Ascending aorta (tissue), 2 donors: ENCODE measurements around the gene LYL1. TPM values are rescaled to one million over a fixed set of nuclear protein-coding genes. Genes with fewer than 3 reads are reported as not detected.

Source experiments
- DNase-seq, 2 donors: peaks; one replicate each; pipeline ENCODE4 v3.0.0-alpha.2; 2019; ENCODE audit warnings: low spot score in 2 of 2
- H3K27ac ChIP-seq, 2 donors: fragments of 200-600 bp; sonication (generic); one replicate each; pipeline ENCODE4 v1.5.1; 2016 to 2017; ENCODE audit warnings: mild to moderate bottlenecking in 1 of 2
- H3K27me3 ChIP-seq: fragments of 200-600 bp; sonication (generic); one replicate; pipeline ENCODE4 v1.5.1; 2017
- H3K36me3 ChIP-seq, 2 donors: fragments of 200-600 bp; sonication (generic); one replicate each; pipeline ENCODE4 v1.5.1; 2016
- H3K4me1 ChIP-seq, 2 donors: fragments of 200-600 bp; sonication (generic); one replicate each; pipeline ENCODE4 v1.5.1; 2016 to 2017; ENCODE audit warnings: mild to moderate bottlenecking in 1 of 2
- H3K4me3 ChIP-seq, 2 donors: fragments of 200-600 bp; sonication (generic); one replicate each; pipeline ENCODE4 v1.5.1; 2016 to 2017; ENCODE audit warnings: mild to moderate bottlenecking in 1 of 2
- H3K9me3 ChIP-seq, 2 donors: fragments of 200-600 bp; sonication (generic); one replicate each; pipeline ENCODE4 v1.5.1; 2016
- CTCF ChIP-seq, 3 experiments: fragments of 200-600 bp in 2 of 3; fragments of 450-650 bp in 1 of 3; sonication (generic) in 2 of 3; IDR thresholded peaks; one replicate each; pipeline ENCODE4 v1.5.1; 2016 to 2019; ENCODE audit warnings: antibody characterized with exemption in 3 of 3, mild to moderate bottlenecking in 1 of 3, moderate library complexity in 1 of 3
- intact Hi-C: fragments of 100-400 bp; cut with DNase I; formaldehyde crosslinking; loops from one replicate; pipeline ENCODE4 v1.15.1; 2023
- total RNA-seq: library from RNA; depleted of rRNA; stranded (reverse); fragments of >200 nt; gene quantifications from one replicate; pipeline ENCODE4 v1.1.0, GENCODE V29; 2016

The LYL1 gene
- total RNA-seq, 1 donor from 2014 or later: 46.7 TPM

GRCh38 chr19:13090511-13091231 lies 12.0 kb downstream of the LYL1 start:
- Histone ChIP-seq H3K4me3 (no peak overlapping the region), H3K4me1 (peaks cover 48 to 53% of the 10 kb centered on the region in 2 donors), H3K27ac (peak overlapping the region; percentile 93 to 94), H3K27me3 (no peaks in the 10 kb centered on the region), H3K9me3 (no peaks in the 10 kb centered on the region), H3K36me3 (peaks cover 19 to 22% of the 10 kb centered on the region in 2 donors)
- TF ChIP-seq CTCF (IDR thresholded peaks at IDR 0.05): no peak
- intact Hi-C loops: loop anchor here (5.0 kb wide), 1 partner anchor 93 kb away; the partner anchor contains the start of gene NFIX
- peak in 1 of 2 donors; percentile 63 for DNase-seq

- TF ChIP-seq CTCF (IDR thresholded peaks at IDR 0.05): no peak
- no peaks in the 10 kb centered on the region for H3K9me3 ChIP-seq
- intact Hi-C loops: loop anchor here (5.0 kb wide), 1 partner anchor 93 kb away; the partner anchor contains the start of gene NFIX
- peaks cover 49 to 59% of the 10 kb centered on the region in 2 donors for H3K4me1 ChIP-seq
- peak in 1 of 2 donors; percentile 63 for DNase-seq
- peak overlapping the region; percentile 93 to 94 for H3K27ac ChIP-seq
- no peaks in the 10 kb centered on the region for H3K27me3 ChIP-seq
- H3K36me3 ChIP-seq: peaks cover 13 to 15% of the 10 kb centered on the region in 2 donors
- H3K4me3 ChIP-seq: no peak overlapping the region
Observed at GRCh38 chr19:13089857-13090507, 12.7 kb downstream of the LYL1 start.

- peak in 1 of 2 donors; percentile 68 for DNase-seq
- H3K4me3 ChIP-seq: no peak overlapping the region
- peaks cover 10 to 11% of the 10 kb centered on the region in 2 donors for H3K36me3 ChIP-seq
- H3K9me3 ChIP-seq: no peaks in the 10 kb centered on the region
- TF ChIP-seq CTCF (IDR thresholded peaks at IDR 0.05): peak in 1 of 3 experiments; percentile 29
- H3K27ac ChIP-seq: peak overlapping the region; percentile 93 to 94
- H3K27me3 ChIP-seq: no peaks in the 10 kb centered on the region
- intact Hi-C loops: no loop called here
- H3K4me1 ChIP-seq: peaks cover 47 to 58% of the 10 kb centered on the region in 2 donors
Observed at GRCh38 chr19:13089139-13089856, 13.4 kb downstream of the LYL1 start.

GRCh38 chr19:13087795-13088537 lies 14.7 kb downstream of the LYL1 start:
- H3K27ac ChIP-seq: peak overlapping the region; percentile 93 to 94
- no peak overlapping the region for H3K4me3 ChIP-seq
- no peaks in the 10 kb centered on the region for H3K27me3 ChIP-seq
- DNase-seq: peak in 1 of 2 donors; percentile 64
- peaks cover 42 to 50% of the 10 kb centered on the region in 2 donors for H3K4me1 ChIP-seq
- TF ChIP-seq CTCF (IDR thresholded peaks at IDR 0.05): no peak
- intact Hi-C loops: no loop called here
- peaks cover 16 to 18% of the 10 kb centered on the region in 2 donors for H3K36me3 ChIP-seq
- no peaks in the 10 kb centered on the region for H3K9me3 ChIP-seq

GRCh38 chr19:13087295-13087694 lies 15.4 kb downstream of the LYL1 start:
- Histone ChIP-seq H3K4me3 (no peak overlapping the region), H3K4me1 (peaks cover 42 to 50% of the 10 kb centered on the region in 2 donors), H3K27me3 (no peaks in the 10 kb centered on the region), H3K36me3 (peaks cover 16 to 18% of the 10 kb centered on the region in 2 donors), H3K27ac (peak overlapping the region; percentile 93 to 94), H3K9me3 (no peaks in the 10 kb centered on the region)
- peak in 1 of 2 donors; percentile 62 for DNase-seq
- no peak for TF ChIP-seq CTCF (IDR thresholded peaks at IDR 0.05)
- intact Hi-C loops: no loop called here
